Lower lobe of right lung (tissue), 2 donors: Measurements from ENCODE around the gene SHISAL1. TPM values are rescaled to one million over a fixed set of nuclear protein-coding genes. Genes with fewer than 3 reads are reported as not detected.
A peak's percentile ranks its signal among the peaks of the same experiment; 100 is the strongest.

Experiments
- ATAC-seq, 2 donors: fragments of 200-7000 bp; cut with Tn5 transposase; one replicate each; pipeline ENCODE4 v1.9.1; 2020 to 2022; ENCODE audit warnings: mild to moderate bottlenecking in 2 of 2, moderate library complexity in 2 of 2
- DNase-seq: peaks from one replicate; pipeline ENCODE4 v3.0.0-alpha.2; 2020
- H3K27ac ChIP-seq: fragments of 200-600 bp; one replicate; pipeline ENCODE4 v1.8.0; 2022
- H3K27me3 ChIP-seq: fragments of 200-600 bp; one replicate; pipeline ENCODE4 v1.8.0; 2022; ENCODE audit warnings: low read depth
- H3K36me3 ChIP-seq: fragments of 200-600 bp; one replicate; pipeline ENCODE4 v1.8.0; 2022; ENCODE audit warnings: mild to moderate bottlenecking
- H3K4me1 ChIP-seq: fragments of 200-600 bp; one replicate; pipeline ENCODE4 v1.8.0; 2022
- H3K4me3 ChIP-seq: fragments of 200-600 bp; one replicate; pipeline ENCODE4 v1.8.0; 2022; ENCODE audit warnings: mild to moderate bottlenecking
- H3K9me3 ChIP-seq: fragments of 200-600 bp; one replicate; pipeline ENCODE4 v1.8.0; 2022
- intact Hi-C: fragments of 100-400 bp; cut with DNase I; formaldehyde crosslinking; loops from one replicate; pipeline ENCODE4 v1.11.0; 2022
- total RNA-seq: library from RNA; stranded (reverse); fragmentation: NEBNext Ultra II Directional; extraction: Animal tissue kit (Norgen Biotek cat#: 25700); gene quantifications from one replicate; pipeline ENCODE4 v1.2.1, GENCODE V29; 2021
- TF ChIP-seq, protein P1 (sequence below): fragments of 200-600 bp; IDR thresholded peaks from one replicate; pipeline ENCODE4 v1.8.0; 2022; ENCODE audit warnings: antibody characterized with exemption, mild to moderate bottlenecking
- donor health status: DM: no; HTN: yes; CAD: no; lungs with severe emphysema.

The SHISAL1 gene
- total RNA-seq, 1 donor from 2014 or later, result 0.32 TPM

GRCh38 chr22:44358709-44359440, 46.1 kb upstream of the SHISAL1 start:
- Histone ChIP-seq H3K4me1 (peaks cover 22% of the 10 kb centered on the region), H3K27ac (no peak overlapping the region), H3K36me3 (no peaks in the 10 kb centered on the region), H3K27me3 (peaks cover 4% of the 10 kb centered on the region), H3K4me3 (no peak overlapping the region), H3K9me3 (no peaks in the 10 kb centered on the region)
- ATAC-seq (no peak), DNase-seq (peak; percentile 29)
- intact Hi-C loops, result no loop called here
- TF ChIP-seq, protein P1, sequence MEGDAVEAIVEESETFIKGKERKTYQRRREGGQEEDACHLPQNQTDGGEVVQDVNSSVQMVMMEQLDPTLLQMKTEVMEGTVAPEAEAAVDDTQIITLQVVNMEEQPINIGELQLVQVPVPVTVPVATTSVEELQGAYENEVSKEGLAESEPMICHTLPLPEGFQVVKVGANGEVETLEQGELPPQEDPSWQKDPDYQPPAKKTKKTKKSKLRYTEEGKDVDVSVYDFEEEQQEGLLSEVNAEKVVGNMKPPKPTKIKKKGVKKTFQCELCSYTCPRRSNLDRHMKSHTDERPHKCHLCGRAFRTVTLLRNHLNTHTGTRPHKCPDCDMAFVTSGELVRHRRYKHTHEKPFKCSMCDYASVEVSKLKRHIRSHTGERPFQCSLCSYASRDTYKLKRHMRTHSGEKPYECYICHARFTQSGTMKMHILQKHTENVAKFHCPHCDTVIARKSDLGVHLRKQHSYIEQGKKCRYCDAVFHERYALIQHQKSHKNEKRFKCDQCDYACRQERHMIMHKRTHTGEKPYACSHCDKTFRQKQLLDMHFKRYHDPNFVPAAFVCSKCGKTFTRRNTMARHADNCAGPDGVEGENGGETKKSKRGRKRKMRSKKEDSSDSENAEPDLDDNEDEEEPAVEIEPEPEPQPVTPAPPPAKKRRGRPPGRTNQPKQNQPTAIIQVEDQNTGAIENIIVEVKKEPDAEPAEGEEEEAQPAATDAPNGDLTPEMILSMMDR, result no peak

DNA sequence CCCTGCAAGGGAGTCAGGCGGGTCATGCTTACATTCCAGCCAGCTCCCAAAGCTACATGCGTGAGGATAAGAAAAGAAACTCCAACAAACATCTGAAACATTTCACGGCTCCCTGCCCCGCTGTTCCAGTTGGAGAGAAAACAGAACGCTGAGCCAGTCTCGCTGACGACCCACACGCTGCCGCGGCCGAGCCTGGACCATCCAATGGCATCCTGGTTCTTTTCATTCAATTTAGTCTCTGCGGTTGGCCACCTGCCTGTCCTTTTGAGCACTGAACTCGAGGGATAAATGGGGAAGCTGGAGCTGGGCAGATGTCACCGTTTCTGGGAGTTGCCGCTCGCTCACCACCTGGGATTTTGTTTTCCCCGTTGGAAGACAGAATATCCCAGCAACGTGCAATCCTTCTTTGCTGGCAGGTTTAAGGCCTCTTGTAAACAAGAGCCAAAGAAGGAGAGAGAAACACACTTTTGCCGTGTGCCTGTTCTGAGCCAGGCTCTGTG, 45.3 kb upstream of the SHISAL1 start:
- intact Hi-C loops, result no loop called here
- H3K27me3 ChIP-seq, result peaks cover 4% of the 10 kb centered on the region
- TF ChIP-seq, protein P1, result no peak
- H3K4me1 ChIP-seq, result peaks cover 13% of the 10 kb centered on the region
- H3K36me3 ChIP-seq, result no peaks in the 10 kb centered on the region
- no peaks in the 10 kb centered on the region for H3K9me3 ChIP-seq
- DNase-seq, result peak; percentile 38
- no peak overlapping the region for H3K27ac ChIP-seq
- H3K4me3 ChIP-seq, result no peak overlapping the region
- ATAC-seq, result no peak

DNA sequence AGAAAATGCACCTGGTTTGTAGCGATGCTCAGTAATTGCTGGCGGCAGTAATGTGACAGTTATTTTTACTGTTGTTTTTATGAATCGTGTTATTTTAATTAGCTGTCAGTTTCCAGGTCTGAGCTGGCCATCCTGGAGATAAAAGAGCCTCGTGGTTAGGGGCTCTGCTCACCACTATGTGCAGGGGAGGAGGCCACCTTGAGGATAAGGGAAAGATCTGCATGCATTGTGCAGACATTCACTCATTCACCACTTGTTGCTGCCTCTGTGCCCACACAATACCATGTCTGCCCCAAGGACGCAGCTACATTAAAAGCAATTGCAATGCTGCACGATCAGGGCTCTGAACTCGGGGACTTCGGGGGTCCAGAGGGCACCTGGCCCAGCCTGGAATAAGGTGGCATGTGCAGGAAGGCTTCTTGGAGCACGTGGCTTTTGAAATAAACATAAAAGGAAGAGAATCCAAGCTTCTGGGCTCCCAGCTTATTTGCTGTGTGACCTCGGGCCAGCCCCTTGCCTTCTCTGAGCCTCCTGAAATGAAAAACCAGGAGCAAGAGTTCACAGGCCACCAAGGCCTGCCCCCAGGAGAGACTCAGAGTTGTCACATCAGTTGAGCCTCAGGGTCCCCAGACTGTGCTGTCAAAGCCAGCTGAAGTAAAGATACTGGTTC, 44.7 kb upstream of the SHISAL1 start:
- no peak overlapping the region for H3K4me3 ChIP-seq
- TF ChIP-seq, protein P1, result no peak
- peaks cover 7% of the 10 kb centered on the region for H3K4me1 ChIP-seq
- no peak overlapping the region for H3K27ac ChIP-seq
- peaks cover 4% of the 10 kb centered on the region for H3K27me3 ChIP-seq
- H3K36me3 ChIP-seq, result no peaks in the 10 kb centered on the region
- no peaks in the 10 kb centered on the region for H3K9me3 ChIP-seq
- DNase-seq, result peak; percentile 20
- ATAC-seq, result no peak
- intact Hi-C loops, result no loop called here

- DNase-seq (peak; percentile 32), ATAC-seq (no peak)
- Histone ChIP-seq H3K27me3 (peaks cover 4% of the 10 kb centered on the region), H3K27ac (no peak overlapping the region), H3K36me3 (no peaks in the 10 kb centered on the region), H3K4me3 (no peak overlapping the region), H3K4me1 (peaks cover 7% of the 10 kb centered on the region), H3K9me3 (no peaks in the 10 kb centered on the region)
- intact Hi-C loops, result no loop called here
- TF ChIP-seq, protein P1, result no peak
Measured at GRCh38 chr22:44355716-44356070, 42.9 kb upstream of the SHISAL1 start.

DNA sequence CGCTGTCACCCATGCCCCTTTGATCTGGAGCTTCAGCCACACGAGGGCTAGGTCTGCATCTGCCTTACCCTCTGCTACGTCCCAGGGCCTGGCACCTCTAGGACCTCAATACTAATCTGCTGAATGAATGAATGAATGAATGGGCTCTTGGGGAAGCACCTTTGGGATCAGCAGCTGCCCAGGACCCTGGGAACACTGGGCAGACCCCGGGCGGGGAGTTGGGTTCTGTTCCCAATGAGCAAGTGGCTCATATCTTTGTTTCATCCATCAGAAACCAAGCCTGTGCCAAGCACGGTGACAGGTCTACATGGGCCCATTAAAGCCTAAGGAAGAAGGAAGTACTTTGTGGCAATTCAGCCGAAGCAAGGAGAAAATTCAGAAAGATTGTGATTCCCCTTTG, 41.5 kb upstream of the SHISAL1 start:
- H3K36me3 ChIP-seq, result no peaks in the 10 kb centered on the region
- intact Hi-C loops, result no loop called here
- ATAC-seq (no peak), DNase-seq (peak; percentile 9)
- H3K27ac ChIP-seq, result no peak overlapping the region
- H3K27me3 ChIP-seq, result peaks cover 4% of the 10 kb centered on the region
- TF ChIP-seq, protein P1, result no peak
- peaks cover 7% of the 10 kb centered on the region for H3K4me1 ChIP-seq
- no peaks in the 10 kb centered on the region for H3K9me3 ChIP-seq
- H3K4me3 ChIP-seq, result no peak overlapping the region
